NT2/D1 (cell line): ENCODE measurements around the gene LARGE1.

ENCODE experiments used
- DNase-seq: peaks from one replicate; pipeline ENCODE4 v3.0.0-alpha.2; 2011; ENCODE audit warnings: low read depth, low spot score
- H3K27me3 ChIP-seq: 2 replicates; pipeline ENCODE4 v1.6.0; 2011; ENCODE audit warnings: mild to moderate bottlenecking; ENCODE audit not compliant: insufficient read length, insufficient read depth
- H3K36me3 ChIP-seq: 2 replicates; pipeline ENCODE4 v1.6.1; 2011; ENCODE audit warnings: mild to moderate bottlenecking, low read length, mixed read lengths; ENCODE audit not compliant: insufficient read depth, insufficient read length
- H3K4me1 ChIP-seq: 2 replicates; pipeline ENCODE4 v1.5.1; 2011; ENCODE audit not compliant: insufficient read depth, insufficient read length
- H3K4me3 ChIP-seq: 2 replicates; pipeline ENCODE4 v1.5.1; 2011; ENCODE audit warnings: low read depth; ENCODE audit not compliant: insufficient read length
- H3K9ac ChIP-seq: 2 replicates; pipeline ENCODE4 v1.6.0; 2011; ENCODE audit warnings: low read depth; ENCODE audit not compliant: insufficient read length
- H3K9me3 ChIP-seq: 2 replicates; pipeline ENCODE4 v1.5.1; 2011; ENCODE audit warnings: mild to moderate bottlenecking, low read length; ENCODE audit not compliant: insufficient read depth
- SUZ12 ChIP-seq: IDR thresholded peaks from 2 replicates; pipeline ENCODE4 v1.6.1; 2011; ENCODE audit not compliant: insufficient read length, insufficient read depth; ENCODE audit errors: extremely low read depth
- YY1 ChIP-seq: IDR thresholded peaks from 2 replicates; pipeline ENCODE4 v1.6.1; 2011; ENCODE audit not compliant: insufficient read length, insufficient read depth
- ZNF274 ChIP-seq: IDR thresholded peaks from 2 replicates; pipeline ENCODE4 v1.6.1; 2011; ENCODE audit warnings: mild to moderate bottlenecking, low read depth, low read length

LARGE1 gene

DNA sequence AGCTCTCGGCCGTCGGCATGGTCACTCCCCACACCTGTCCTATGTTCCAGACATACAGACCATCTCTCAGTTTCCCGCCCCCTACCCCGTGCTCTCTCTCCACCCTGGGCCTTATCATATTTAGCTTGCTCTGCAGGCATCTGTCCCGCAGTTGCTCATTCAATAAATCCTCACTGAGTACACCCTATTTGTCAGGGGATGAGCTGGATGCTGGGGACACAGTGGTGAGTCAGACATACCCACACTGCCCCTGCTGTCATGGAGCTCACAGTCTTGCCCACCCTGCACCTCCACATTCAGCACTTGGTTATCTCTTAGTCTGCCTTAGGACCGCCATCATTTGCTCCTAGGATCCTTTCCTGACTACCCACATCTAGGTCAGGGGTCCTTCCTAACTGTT lies 313.8 kb downstream of the LARGE1 start:
- DNase-seq, result no peak
- Histone ChIP-seq H3K9me3 (peaks cover 17% of the 10 kb centered on the region; the same call in 1 of the 2 replicates), H3K4me3 (no peak overlapping the region), H3K9ac (no peak overlapping the region), H3K27me3 (no peaks in the 10 kb centered on the region), H3K36me3 (peaks cover 10% of the 10 kb centered on the region), H3K4me1 (no peaks in the 10 kb centered on the region)
- TF ChIP-seq ZNF274, result no peak
- TF ChIP-seq SUZ12, result no peak
- no peak for TF ChIP-seq YY1

DNA sequence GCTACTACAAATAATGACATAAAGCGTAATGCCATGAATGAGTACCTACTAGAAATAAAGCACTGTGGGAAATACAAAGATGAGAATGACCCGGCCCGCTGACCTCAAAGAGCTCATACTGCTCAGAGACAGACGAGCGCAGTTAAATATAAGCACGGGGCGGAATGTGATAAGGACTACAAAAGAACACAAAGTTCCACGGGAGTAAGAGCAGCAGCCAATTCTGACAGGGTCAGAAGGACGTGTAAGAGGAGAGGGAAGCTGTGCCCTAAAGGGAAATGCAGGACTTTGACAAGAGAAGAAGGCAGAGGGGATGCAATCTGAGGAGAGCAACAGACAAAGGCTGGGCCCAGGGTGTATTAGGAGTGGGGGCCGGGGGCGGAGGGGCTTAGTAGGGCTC lies 314.6 kb downstream of the LARGE1 start:
- no peak for DNase-seq
- H3K27me3 ChIP-seq, result no peaks in the 10 kb centered on the region
- no peak overlapping the region for H3K4me3 ChIP-seq
- TF ChIP-seq ZNF274 (no peak), SUZ12 (no peak), YY1 (no peak)
- H3K9ac ChIP-seq, result no peak overlapping the region
- peaks cover 10% of the 10 kb centered on the region for H3K36me3 ChIP-seq
- H3K4me1 ChIP-seq, result no peaks in the 10 kb centered on the region
- peaks cover 8% of the 10 kb centered on the region; the same call in 1 of the 2 replicates for H3K9me3 ChIP-seq

DNA sequence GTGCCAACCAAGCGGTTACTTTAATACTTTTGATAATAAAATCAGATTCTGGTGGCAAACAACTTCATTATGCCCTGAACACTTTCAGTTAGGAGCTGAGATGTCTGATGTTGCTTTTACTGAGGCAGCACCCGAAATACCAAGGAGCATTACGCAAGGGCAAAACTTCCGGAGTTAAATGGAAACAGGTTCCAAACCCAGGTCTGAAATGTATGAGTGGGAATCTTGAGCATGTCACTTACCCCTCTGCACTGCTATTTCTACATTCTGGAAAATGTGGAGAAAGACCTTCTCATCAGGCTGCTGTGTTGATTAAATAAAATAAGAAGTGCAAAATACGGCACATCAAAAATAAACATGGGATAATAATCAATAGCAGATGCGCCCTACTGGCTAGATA lies 315.1 kb downstream of the LARGE1 start:
- Histone ChIP-seq H3K27me3 (no peaks in the 10 kb centered on the region), H3K9me3 (peaks cover 4% of the 10 kb centered on the region; the same call in 1 of the 2 replicates), H3K9ac (no peak overlapping the region), H3K4me1 (no peaks in the 10 kb centered on the region), H3K4me3 (no peak overlapping the region), H3K36me3 (peaks cover 10% of the 10 kb centered on the region)
- TF ChIP-seq ZNF274 (no peak), YY1 (no peak), SUZ12 (no peak)
- no peak for DNase-seq

DNA sequence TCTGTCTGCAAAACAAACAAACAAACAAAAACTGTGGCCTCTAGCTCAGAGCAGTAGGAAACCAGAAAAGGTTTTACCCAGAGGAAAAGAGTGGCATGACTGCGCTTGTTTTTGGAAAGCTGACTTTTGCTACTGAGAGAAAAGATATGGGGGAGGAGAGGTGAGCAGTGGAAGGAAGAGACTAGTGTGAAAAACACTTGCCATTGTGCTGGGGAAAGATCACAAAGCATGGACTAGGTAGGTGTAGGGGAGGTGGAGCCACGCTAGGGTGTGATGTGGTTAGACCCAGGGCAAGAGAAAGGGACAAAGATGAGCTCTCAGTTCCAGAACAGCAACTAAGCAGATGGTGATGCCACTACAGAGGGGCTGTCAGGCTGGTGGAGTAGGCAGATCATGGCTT lies 319.2 kb downstream of the LARGE1 start:
- peaks cover 3% of the 10 kb centered on the region for H3K27me3 ChIP-seq
- H3K4me3 ChIP-seq, result no peak overlapping the region
- H3K4me1 ChIP-seq, result no peaks in the 10 kb centered on the region
- no peak for DNase-seq
- H3K9ac ChIP-seq, result no peak overlapping the region
- TF ChIP-seq YY1, result no peak
- TF ChIP-seq ZNF274, result no peak
- no peak for TF ChIP-seq SUZ12
- H3K9me3 ChIP-seq, result no peaks in the 10 kb centered on the region
- peaks cover 7% of the 10 kb centered on the region for H3K36me3 ChIP-seq

DNA sequence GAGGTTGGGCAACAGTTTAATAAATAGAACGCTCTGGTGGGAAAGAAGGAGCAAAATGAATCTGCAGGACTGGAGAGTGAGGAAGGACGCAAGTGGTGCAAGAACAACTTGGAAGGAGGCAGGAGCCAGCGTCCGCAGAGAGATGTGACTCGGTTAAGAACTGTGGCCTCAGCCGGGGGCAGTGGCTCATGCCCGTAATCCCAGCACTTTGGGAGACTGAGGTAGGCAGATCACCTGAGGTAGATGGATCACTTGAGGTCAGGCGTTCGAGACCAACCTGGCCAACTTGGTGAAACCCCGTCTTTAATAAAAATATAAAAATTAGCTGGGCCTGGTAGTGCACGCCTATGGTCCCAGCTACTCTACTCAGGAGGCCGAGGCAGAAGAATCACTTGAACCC lies 319.7 kb downstream of the LARGE1 start:
- DNase-seq, result no peak
- Histone ChIP-seq H3K27me3 (peaks cover 3% of the 10 kb centered on the region), H3K9me3 (no peaks in the 10 kb centered on the region), H3K9ac (no peak overlapping the region), H3K4me3 (no peak overlapping the region), H3K4me1 (no peaks in the 10 kb centered on the region), H3K36me3 (peaks cover 7% of the 10 kb centered on the region)
- TF ChIP-seq YY1 (no peak), SUZ12 (no peak), ZNF274 (no peak)

DNA sequence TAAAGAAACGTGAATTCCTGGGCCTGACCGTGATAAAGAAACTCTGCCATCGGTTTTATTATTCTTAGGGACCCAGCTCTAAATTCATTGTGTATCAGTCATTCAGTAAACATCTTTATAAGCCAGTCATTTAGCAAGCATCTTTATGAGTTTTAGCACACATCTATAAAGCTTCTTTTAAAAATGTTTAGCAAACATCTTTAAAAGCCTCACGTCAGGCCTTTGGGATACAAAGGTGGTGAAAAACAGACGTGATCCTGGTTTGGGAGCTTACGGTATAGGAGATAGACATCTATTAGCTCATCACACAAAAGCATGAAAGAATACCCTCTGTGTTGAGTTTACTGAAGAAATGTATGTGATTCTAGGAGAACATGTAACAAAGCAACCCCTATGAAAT lies 320.2 kb downstream of the LARGE1 start:
- H3K4me3 ChIP-seq, result no peak overlapping the region
- H3K9ac ChIP-seq, result no peak overlapping the region
- H3K36me3 ChIP-seq, result peaks cover 7% of the 10 kb centered on the region
- H3K9me3 ChIP-seq, result no peaks in the 10 kb centered on the region
- peaks cover 3% of the 10 kb centered on the region for H3K27me3 ChIP-seq
- TF ChIP-seq ZNF274, result no peak
- no peak for TF ChIP-seq SUZ12
- no peak for TF ChIP-seq YY1
- DNase-seq, result no peak
- no peaks in the 10 kb centered on the region for H3K4me1 ChIP-seq

DNA sequence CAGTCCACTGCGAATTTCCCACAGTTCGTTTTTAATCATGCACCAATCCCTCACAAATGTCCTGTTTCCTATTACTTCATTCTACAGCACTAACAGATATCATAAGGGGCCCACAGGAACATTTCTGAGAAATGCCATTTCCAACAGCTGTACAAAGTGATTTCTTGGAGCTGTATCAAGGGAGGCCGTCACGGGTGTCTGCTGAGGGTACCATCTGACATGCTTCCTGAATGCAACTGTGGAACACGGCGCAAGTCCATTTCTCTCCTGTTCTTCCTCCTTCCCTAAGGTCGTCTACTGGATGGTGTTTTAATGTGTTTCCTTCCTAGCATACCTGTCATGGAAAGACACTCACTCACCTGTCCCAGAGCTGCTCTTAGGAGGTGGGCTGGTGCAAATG lies 320.7 kb downstream of the LARGE1 start:
- Histone ChIP-seq H3K9me3 (no peaks in the 10 kb centered on the region), H3K4me3 (no peak overlapping the region), H3K27me3 (peaks cover 3% of the 10 kb centered on the region), H3K4me1 (no peaks in the 10 kb centered on the region), H3K36me3 (peaks cover 7% of the 10 kb centered on the region), H3K9ac (no peak overlapping the region)
- TF ChIP-seq YY1 (no peak), ZNF274 (no peak), SUZ12 (no peak)
- DNase-seq, result no peak
